ENCODE results near the gene PSMB5. TPM values are rescaled to one million over a fixed set of nuclear protein-coding genes. Genes with fewer than 3 reads are reported as not detected.

Gene PSMB5
- total and polyA plus RNA-seq, 2 of the 13 experiments (the other 11 are each of a cell fraction or from before 2014, with no cell fraction given) = 705 to 871 TPM

DNA sequence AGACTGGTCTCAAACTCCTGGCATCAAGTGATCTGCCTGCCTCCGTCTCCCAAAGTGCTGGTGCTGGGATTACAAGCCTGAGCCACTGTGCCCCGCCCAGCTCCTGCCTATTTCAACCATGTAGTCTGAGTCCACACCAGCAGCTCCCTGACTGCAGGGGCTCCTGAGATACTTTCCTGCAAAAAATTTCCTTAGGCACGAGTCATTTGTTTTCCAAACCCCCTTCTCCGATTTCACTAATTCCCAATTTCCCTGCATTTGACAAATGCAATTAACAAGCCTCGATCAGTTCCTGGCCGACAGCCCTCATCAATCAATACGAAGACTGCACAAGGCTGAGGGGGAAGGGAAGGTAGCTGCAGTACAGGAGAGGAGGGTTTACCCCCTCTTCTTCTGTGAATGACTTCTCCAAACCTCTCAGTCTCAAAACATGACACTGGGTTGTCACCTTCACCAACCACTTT is 10.1 kb downstream of the PSMB5 start (continued):
- peak; percentile 51 for TF ChIP-seq RBFOX2 (IDR thresholded peaks at IDR 0.05; ENCODE audit: low read depth, low read length)
- 0 out of 2 replicates have a peak, but pooled peaks have one; percentile 47 for TF ChIP-seq TOPORS (CRISPR knock-in tag; IDR thresholded peaks at IDR 0.05)
- TF ChIP-seq SNAPC2 (CRISPR knock-in tag; IDR thresholded peaks at IDR 0.05) = 0 out of 2 replicates have a peak, but pooled peaks have one; percentile 69
- no peak for TF ChIP-seq REXO4 (CRISPR knock-in tag; IDR thresholded peaks at IDR 0.05; ENCODE audit: borderline replicate concordance)
- TF ChIP-seq PRPF4 (IDR thresholded peaks at IDR 0.05; ENCODE audit: low read depth, low read length, poor library complexity, severe bottlenecking) = peak; percentile 15
- no peak for TF ChIP-seq PTBP1 (IDR thresholded peaks at IDR 0.05; ENCODE audit: low read depth, low read length, poor library complexity, severe bottlenecking)
- TF ChIP-seq IKZF1 (IDR thresholded peaks at IDR 0.05) = no peak
- peak; percentile 39; the same call in 1 of the 2 replicates for TF ChIP-seq AHR (CRISPR knock-in tag; IDR thresholded peaks at IDR 0.05)
- TF ChIP-seq, protein P1, sequence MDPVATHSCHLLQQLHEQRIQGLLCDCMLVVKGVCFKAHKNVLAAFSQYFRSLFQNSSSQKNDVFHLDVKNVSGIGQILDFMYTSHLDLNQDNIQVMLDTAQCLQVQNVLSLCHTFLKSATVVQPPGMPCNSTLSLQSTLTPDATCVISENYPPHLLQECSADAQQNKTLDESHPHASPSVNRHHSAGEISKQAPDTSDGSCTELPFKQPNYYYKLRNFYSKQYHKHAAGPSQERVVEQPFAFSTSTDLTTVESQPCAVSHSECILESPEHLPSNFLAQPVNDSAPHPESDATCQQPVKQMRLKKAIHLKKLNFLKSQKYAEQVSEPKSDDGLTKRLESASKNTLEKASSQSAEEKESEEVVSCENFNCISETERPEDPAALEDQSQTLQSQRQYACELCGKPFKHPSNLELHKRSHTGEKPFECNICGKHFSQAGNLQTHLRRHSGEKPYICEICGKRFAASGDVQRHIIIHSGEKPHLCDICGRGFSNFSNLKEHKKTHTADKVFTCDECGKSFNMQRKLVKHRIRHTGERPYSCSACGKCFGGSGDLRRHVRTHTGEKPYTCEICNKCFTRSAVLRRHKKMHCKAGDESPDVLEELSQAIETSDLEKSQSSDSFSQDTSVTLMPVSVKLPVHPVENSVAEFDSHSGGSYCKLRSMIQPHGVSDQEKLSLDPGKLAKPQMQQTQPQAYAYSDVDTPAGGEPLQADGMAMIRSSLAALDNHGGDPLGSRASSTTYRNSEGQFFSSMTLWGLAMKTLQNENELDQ (CRISPR knock-in tag; IDR thresholded peaks at IDR 0.05; ENCODE audit: borderline replicate concordance) = peak; percentile 64; the same call in 1 of the 2 replicates
- 0 out of 2 replicates have a peak, but pooled peaks have one; percentile 20 for TF ChIP-seq TARDBP (CRISPR knock-in tag; IDR thresholded peaks at IDR 0.05)
- no peak for TF ChIP-seq ZNF33B (CRISPR knock-in tag; IDR thresholded peaks at IDR 0.05)
- no peak for TF ChIP-seq ELF4 (CRISPR knock-in tag; IDR thresholded peaks at IDR 0.05; ENCODE audit: borderline replicate concordance)
- no peak for TF ChIP-seq EZH2 (conservative IDR thresholded peaks at IDR 0.05; ENCODE audit: low read depth, low read length)
- TF ChIP-seq NFRKB (IDR thresholded peaks at IDR 0.05) = peak; percentile 6; the same call in 1 of the 2 replicates
- TF ChIP-seq CBX5 (CRISPR knock-in tag; IDR thresholded peaks at IDR 0.05; ENCODE audit: borderline replicate concordance) = 0 out of 2 replicates have a peak, but pooled peaks have one; percentile 12
- TF ChIP-seq ZNF772 (CRISPR knock-in tag; IDR thresholded peaks at IDR 0.05) = no peak
- no peak for TF ChIP-seq ZNF138 (CRISPR knock-in tag; IDR thresholded peaks at IDR 0.05; ENCODE audit: low read depth)
- TF ChIP-seq SPEN (CRISPR knock-in tag; IDR thresholded peaks at IDR 0.05; ENCODE audit: low read depth) = no peak
- TF ChIP-seq YY1 (IDR thresholded peaks at IDR 0.05; ENCODE audit: insufficient read depth, insufficient replicate concordance, low read depth, low read length) = no peak
- TF ChIP-seq, protein P2, sequence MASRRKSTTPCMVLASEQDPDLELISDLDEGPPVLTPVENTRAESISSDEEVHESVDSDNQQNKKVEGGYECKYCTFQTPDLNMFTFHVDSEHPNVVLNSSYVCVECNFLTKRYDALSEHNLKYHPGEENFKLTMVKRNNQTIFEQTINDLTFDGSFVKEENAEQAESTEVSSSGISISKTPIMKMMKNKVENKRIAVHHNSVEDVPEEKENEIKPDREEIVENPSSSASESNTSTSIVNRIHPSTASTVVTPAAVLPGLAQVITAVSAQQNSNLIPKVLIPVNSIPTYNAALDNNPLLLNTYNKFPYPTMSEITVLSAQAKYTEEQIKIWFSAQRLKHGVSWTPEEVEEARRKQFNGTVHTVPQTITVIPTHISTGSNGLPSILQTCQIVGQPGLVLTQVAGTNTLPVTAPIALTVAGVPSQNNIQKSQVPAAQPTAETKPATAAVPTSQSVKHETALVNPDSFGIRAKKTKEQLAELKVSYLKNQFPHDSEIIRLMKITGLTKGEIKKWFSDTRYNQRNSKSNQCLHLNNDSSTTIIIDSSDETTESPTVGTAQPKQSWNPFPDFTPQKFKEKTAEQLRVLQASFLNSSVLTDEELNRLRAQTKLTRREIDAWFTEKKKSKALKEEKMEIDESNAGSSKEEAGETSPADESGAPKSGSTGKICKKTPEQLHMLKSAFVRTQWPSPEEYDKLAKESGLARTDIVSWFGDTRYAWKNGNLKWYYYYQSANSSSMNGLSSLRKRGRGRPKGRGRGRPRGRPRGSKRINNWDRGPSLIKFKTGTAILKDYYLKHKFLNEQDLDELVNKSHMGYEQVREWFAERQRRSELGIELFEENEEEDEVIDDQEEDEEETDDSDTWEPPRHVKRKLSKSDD (CRISPR knock-in tag; IDR thresholded peaks at IDR 0.05; ENCODE audit: low read depth) = 0 out of 2 replicates have a peak, but pooled peaks have one; percentile 37
- no peak for TF ChIP-seq EP300 (IDR thresholded peaks at IDR 0.05; ENCODE audit: low read depth in 2 of 2, low read length in 2 of 2)
- TF ChIP-seq EP300 (CRISPR knock-in tag; IDR thresholded peaks at IDR 0.05; ENCODE audit: borderline replicate concordance) = 0 out of 2 replicates have a peak, but pooled peaks have one; percentile 21
- no peak for TF ChIP-seq ZBTB21 (CRISPR knock-in tag; IDR thresholded peaks at IDR 0.05)
